ENCODE measurements around the gene ZNF335. TPM values are rescaled to one million over a fixed set of nuclear protein-coding genes. Genes with fewer than 3 reads are reported as not detected.

The ZNF335 gene
- total RNA-seq, 3 donors from 2014 or later (not counting 1 experiment from before 2014, with no cell fraction given): 101 to 119 (median 102) TPM

DNA sequence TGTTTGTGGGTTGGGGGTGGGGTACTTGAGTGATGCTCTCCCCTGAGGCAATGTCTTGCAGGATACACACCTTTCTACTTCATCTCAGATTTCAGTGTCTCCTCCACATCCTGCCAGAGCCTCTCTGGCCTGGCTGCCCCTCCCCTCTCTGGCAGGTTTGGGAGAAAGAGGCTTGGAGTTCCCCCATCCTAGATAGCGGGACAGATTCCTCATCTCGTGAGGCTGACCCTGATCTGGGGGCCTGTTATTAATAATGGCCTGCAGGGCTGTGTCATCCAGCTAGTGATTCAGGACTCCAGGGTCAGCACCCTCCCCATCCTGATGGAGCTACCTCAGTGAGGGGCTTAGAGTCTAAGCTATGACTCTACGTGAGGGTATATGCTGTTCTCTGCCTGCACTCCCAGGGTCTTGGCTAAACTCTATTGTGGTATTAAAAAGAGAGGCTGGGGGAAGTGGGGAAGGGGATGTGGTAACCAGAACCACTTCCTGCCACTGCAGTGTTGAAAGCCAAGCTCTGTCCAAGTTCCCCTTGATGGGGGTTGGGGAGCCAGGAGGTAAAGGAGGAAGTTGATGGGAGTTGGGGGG lies 33.0 kb upstream of the ZNF335 start:
- H3K9me3 ChIP-seq (ENCODE audit: control insufficient read depth, insufficient read depth, low read length): no peaks in the 10 kb centered on the region
- H3K36me3 Mint-ChIP-seq: no peaks in the 10 kb centered on the region
- peak overlapping the region; percentile 76 to 85 for H3K27ac Mint-ChIP-seq
- intact Hi-C loops (cut with micrococcal nuclease): no loop called here
- TF ChIP-seq, protein P1, sequence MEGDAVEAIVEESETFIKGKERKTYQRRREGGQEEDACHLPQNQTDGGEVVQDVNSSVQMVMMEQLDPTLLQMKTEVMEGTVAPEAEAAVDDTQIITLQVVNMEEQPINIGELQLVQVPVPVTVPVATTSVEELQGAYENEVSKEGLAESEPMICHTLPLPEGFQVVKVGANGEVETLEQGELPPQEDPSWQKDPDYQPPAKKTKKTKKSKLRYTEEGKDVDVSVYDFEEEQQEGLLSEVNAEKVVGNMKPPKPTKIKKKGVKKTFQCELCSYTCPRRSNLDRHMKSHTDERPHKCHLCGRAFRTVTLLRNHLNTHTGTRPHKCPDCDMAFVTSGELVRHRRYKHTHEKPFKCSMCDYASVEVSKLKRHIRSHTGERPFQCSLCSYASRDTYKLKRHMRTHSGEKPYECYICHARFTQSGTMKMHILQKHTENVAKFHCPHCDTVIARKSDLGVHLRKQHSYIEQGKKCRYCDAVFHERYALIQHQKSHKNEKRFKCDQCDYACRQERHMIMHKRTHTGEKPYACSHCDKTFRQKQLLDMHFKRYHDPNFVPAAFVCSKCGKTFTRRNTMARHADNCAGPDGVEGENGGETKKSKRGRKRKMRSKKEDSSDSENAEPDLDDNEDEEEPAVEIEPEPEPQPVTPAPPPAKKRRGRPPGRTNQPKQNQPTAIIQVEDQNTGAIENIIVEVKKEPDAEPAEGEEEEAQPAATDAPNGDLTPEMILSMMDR (IDR thresholded peaks at IDR 0.05): no peak
- ATAC-seq (peak; percentile 40 to 72 (median 62)), DNase-seq (peak in 1 of 2 donors; percentile 72)
- 2% methylated on average over 3 of the region's 3 CpGs for WGBS (ENCODE audit: insufficient coverage)
- H3K4me1 Mint-ChIP-seq: peaks cover 58 to 64% of the 10 kb centered on the region in 2 donors
- H3K36me3 ChIP-seq (ENCODE audit: control insufficient read depth, insufficient read depth, low read length): no peaks in the 10 kb centered on the region
- no peak overlapping the region for H3K4me3 ChIP-seq (ENCODE audit: low read length)
- H3K27me3 Mint-ChIP-seq (ENCODE audit: low read depth in 2 of 2): peaks cover 8 to 23% of the 10 kb centered on the region in 2 donors
- H3K4me3 Mint-ChIP-seq: peak overlapping the region; percentile 85
- peaks cover 70% of the 10 kb centered on the region for H3K4me1 ChIP-seq (ENCODE audit: control insufficient read depth, insufficient read depth, low read length)
- H3K9me3 Mint-ChIP-seq: no peaks in the 10 kb centered on the region
- H3K27me3 ChIP-seq (ENCODE audit: control insufficient read depth, insufficient read depth, low read length): peaks cover 11% of the 10 kb centered on the region
- peak overlapping the region; percentile 23 for H3K27ac ChIP-seq (ENCODE audit: low read length)

DNA sequence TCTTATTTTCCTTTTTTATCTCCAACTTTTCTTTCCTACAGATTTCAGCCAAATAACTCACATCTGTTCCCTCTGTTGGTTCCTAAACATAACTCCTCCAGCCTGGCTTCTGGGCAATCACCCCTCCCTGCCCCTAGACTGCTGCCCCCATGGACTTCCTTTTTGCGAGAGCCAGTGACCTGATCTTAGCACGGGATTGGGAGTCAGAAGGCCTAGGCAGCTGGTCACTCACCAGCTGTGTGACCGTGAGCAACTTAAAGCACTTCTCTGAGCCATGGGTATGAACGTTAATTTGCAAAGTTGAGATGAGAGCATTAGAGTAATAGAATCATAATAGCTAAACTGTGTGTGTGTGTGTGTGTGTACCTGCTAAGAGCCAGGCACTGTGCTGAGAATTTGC lies 32.2 kb upstream of the ZNF335 start:
- no peaks in the 10 kb centered on the region for H3K9me3 Mint-ChIP-seq
- no peak for ATAC-seq
- peak overlapping the region; percentile 85 for H3K4me3 Mint-ChIP-seq
- H3K9me3 ChIP-seq (ENCODE audit: control insufficient read depth, insufficient read depth, low read length): no peaks in the 10 kb centered on the region
- no peak overlapping the region for H3K4me3 ChIP-seq (ENCODE audit: low read length)
- peak overlapping the region; percentile 45 to 85 for H3K27ac Mint-ChIP-seq
- no peaks in the 10 kb centered on the region for H3K36me3 Mint-ChIP-seq
- H3K4me1 Mint-ChIP-seq: peaks cover 55 to 64% of the 10 kb centered on the region in 2 donors
- TF ChIP-seq, protein P1 (IDR thresholded peaks at IDR 0.05): no peak
- H3K27me3 Mint-ChIP-seq (ENCODE audit: low read depth in 2 of 2): peaks cover 7 to 17% of the 10 kb centered on the region in 2 donors
- DNase-seq: no peak
- intact Hi-C loops (cut with micrococcal nuclease): no loop called here
- peaks cover 67% of the 10 kb centered on the region for H3K4me1 ChIP-seq (ENCODE audit: control insufficient read depth, insufficient read depth, low read length)
- H3K36me3 ChIP-seq (ENCODE audit: control insufficient read depth, insufficient read depth, low read length): no peaks in the 10 kb centered on the region
- H3K27me3 ChIP-seq (ENCODE audit: control insufficient read depth, insufficient read depth, low read length): peaks cover 6% of the 10 kb centered on the region
- no peak overlapping the region for H3K27ac ChIP-seq (ENCODE audit: low read length)
- WGBS (ENCODE audit: insufficient coverage): 51% methylated on average over 4 of the region's 4 CpGs

DNA sequence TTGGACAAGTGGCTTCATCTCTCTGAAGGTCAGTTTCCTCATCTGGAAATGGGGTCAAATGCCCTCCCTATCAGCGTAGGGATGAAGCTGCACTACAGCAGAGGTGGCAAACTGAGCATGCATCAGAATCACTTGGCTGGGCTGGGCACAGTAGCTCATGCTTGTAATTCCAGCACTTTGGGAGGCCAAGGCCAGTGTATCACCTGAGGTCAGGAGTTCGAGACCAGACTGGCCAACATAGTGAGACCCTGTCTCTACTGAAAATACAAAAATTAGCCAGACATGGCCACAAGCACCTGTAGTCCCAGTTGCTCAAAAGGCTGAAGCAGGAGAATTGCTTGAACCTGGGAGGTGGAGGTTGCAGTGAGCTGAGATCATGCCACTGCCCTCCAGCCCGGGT lies 30.0 kb upstream of the ZNF335 start:
- H3K27me3 Mint-ChIP-seq (ENCODE audit: low read depth in 2 of 2): peaks cover 7 to 19% of the 10 kb centered on the region in 2 donors
- Histone ChIP-seq H3K36me3 (ENCODE audit: control insufficient read depth, insufficient read depth, low read length) (no peaks in the 10 kb centered on the region), H3K27me3 (ENCODE audit: control insufficient read depth, insufficient read depth, low read length) (no peaks in the 10 kb centered on the region), H3K4me3 (ENCODE audit: low read length) (no peak overlapping the region), H3K27ac (ENCODE audit: low read length) (no peak overlapping the region), H3K9me3 (ENCODE audit: control insufficient read depth, insufficient read depth, low read length) (no peaks in the 10 kb centered on the region), H3K4me1 (ENCODE audit: control insufficient read depth, insufficient read depth, low read length) (peaks cover 64% of the 10 kb centered on the region)
- no peak overlapping the region for H3K4me3 Mint-ChIP-seq
- peaks cover 46 to 50% of the 10 kb centered on the region in 2 donors for H3K4me1 Mint-ChIP-seq
- no peaks in the 10 kb centered on the region for H3K9me3 Mint-ChIP-seq
- no peak for DNase-seq
- intact Hi-C loops (cut with micrococcal nuclease): no loop called here
- TF ChIP-seq, protein P1 (IDR thresholded peaks at IDR 0.05): no peak
- H3K27ac Mint-ChIP-seq: no peak overlapping the region
- ATAC-seq: no peak
- H3K36me3 Mint-ChIP-seq: no peaks in the 10 kb centered on the region
- 92% methylated on average over 2 of the region's 3 CpGs for WGBS (ENCODE audit: insufficient coverage)

DNA sequence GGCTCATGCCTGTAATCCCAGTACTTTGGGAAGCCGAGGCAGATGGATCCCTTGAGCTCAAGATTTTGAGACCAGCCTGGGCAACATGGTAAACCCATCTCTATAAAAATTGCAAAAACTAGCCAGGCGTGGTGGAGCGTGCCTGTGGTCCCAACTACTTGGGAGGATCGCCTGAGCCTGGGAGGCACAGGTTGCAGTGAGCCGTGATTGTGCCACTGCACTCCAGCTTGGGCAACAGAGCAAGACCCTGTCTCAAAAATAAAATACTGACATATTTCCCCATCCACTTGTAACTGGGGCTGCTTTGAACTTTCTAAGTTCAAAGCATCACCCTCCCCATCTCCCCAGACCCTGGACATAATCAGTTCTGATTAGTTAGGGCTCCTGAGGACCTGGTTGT lies 29.5 kb upstream of the ZNF335 start:
- Histone ChIP-seq H3K27ac (ENCODE audit: low read length) (no peak overlapping the region), H3K9me3 (ENCODE audit: control insufficient read depth, insufficient read depth, low read length) (no peaks in the 10 kb centered on the region), H3K4me1 (ENCODE audit: control insufficient read depth, insufficient read depth, low read length) (peaks cover 63% of the 10 kb centered on the region), H3K4me3 (ENCODE audit: low read length) (no peak overlapping the region), H3K27me3 (ENCODE audit: control insufficient read depth, insufficient read depth, low read length) (no peaks in the 10 kb centered on the region), H3K36me3 (ENCODE audit: control insufficient read depth, insufficient read depth, low read length) (no peaks in the 10 kb centered on the region)
- intact Hi-C loops (cut with micrococcal nuclease): no loop called here
- TF ChIP-seq, protein P1 (IDR thresholded peaks at IDR 0.05): no peak
- H3K27me3 Mint-ChIP-seq (ENCODE audit: low read depth in 2 of 2): peaks cover 10 to 19% of the 10 kb centered on the region in 2 donors
- H3K4me3 Mint-ChIP-seq: no peak overlapping the region
- no peaks in the 10 kb centered on the region for H3K36me3 Mint-ChIP-seq
- 95% methylated on average over 5 of the region's 5 CpGs for WGBS (ENCODE audit: insufficient coverage)
- H3K27ac Mint-ChIP-seq: no peak overlapping the region
- H3K4me1 Mint-ChIP-seq: peaks cover 43 to 47% of the 10 kb centered on the region in 2 donors
- H3K9me3 Mint-ChIP-seq: no peaks in the 10 kb centered on the region
- no peak for DNase-seq
- no peak for ATAC-seq

Measured in natural killer cell (primary cell).